ENCODE data around the gene AKAP9.
A peak's percentile ranks its signal among the peaks of the same experiment; 100 is the strongest.

GRCh38 chr7:92134271-92135051, 193.8 kb downstream of the AKAP9 start, which contains the start of gene CYP51A1:
- TF ChIP-seq POLR2A (IDR thresholded peaks at IDR 0.05) = peak; percentile 32 to 93
- no peak for TF ChIP-seq CTCF (IDR thresholded peaks at IDR 0.05)
- TF ChIP-seq POLR2AphosphoS5 (IDR thresholded peaks at IDR 0.05; ENCODE audit: insufficient read depth in 1 of 2, low read depth in 1 of 2) = peak; percentile 94 to 99
